Stimulated activated CD4-positive, alpha-beta T cell treated with anti-CD3 and anti-CD28 coated beads, Interleukin-12 subunit alpha, Interleukin-12 subunit beta, amount 100 ng/mL, for 24 hours (primary cell): ENCODE data around the gene ALCAM.

Experiments used
- DNase-seq, 2 experiments: peaks; one replicate each; pipeline ENCODE4 v3.0.0-alpha.2; 2020; ENCODE audit warnings: low read depth in 2 of 2

The ALCAM gene

GRCh38 chr3:105490045-105490444 is 123.3 kb downstream of the ALCAM start:
- DNase-seq, result no peak

- DNase-seq, result no peak
Observed at GRCh38 chr3:105493305-105493892, 126.7 kb downstream of the ALCAM start.

GRCh38 chr3:105495021-105495420 is 128.3 kb downstream of the ALCAM start:
- no peak for DNase-seq

GRCh38 chr3:105496343-105496742 is 129.6 kb downstream of the ALCAM start:
- no peak for DNase-seq

GRCh38 chr3:105497386-105497785 is 130.7 kb downstream of the ALCAM start:
- DNase-seq, result no peak

GRCh38 chr3:105499961-105500360 is 133.3 kb downstream of the ALCAM start:
- DNase-seq, result no peak

GRCh38 chr3:105502333-105502732 is 135.6 kb downstream of the ALCAM start:
- DNase-seq, result no peak

GRCh38 chr3:105503191-105503593 is 136.5 kb downstream of the ALCAM start:
- DNase-seq, result no peak

GRCh38 chr3:105504440-105504951 is 137.8 kb downstream of the ALCAM start:
- no peak for DNase-seq

GRCh38 chr3:105505170-105505569 is 138.5 kb downstream of the ALCAM start:
- DNase-seq, result no peak

GRCh38 chr3:105511031-105511430 is 144.3 kb downstream of the ALCAM start:
- no peak for DNase-seq

GRCh38 chr3:105512061-105512460 is 145.4 kb downstream of the ALCAM start:
- DNase-seq, result no peak

GRCh38 chr3:105513042-105513441 is 146.3 kb downstream of the ALCAM start:
- DNase-seq, result no peak

GRCh38 chr3:105513886-105514285 is 147.2 kb downstream of the ALCAM start:
- DNase-seq, result no peak

GRCh38 chr3:105515372-105515771 is 148.7 kb downstream of the ALCAM start:
- DNase-seq, result no peak

- DNase-seq, result no peak
Observed at GRCh38 chr3:105516972-105517371, 150.3 kb downstream of the ALCAM start.

GRCh38 chr3:105518203-105518602 is 151.5 kb downstream of the ALCAM start:
- no peak for DNase-seq

GRCh38 chr3:105518806-105519418 is 152.2 kb downstream of the ALCAM start:
- no peak for DNase-seq

- no peak for DNase-seq
Observed at GRCh38 chr3:105521770-105522169, 155.1 kb downstream of the ALCAM start.

GRCh38 chr3:105523501-105523900 is 156.8 kb downstream of the ALCAM start:
- DNase-seq, result no peak

GRCh38 chr3:105525531-105525930 is 158.8 kb downstream of the ALCAM start:
- no peak for DNase-seq

- DNase-seq, result no peak
Observed at GRCh38 chr3:105526360-105527111, 159.8 kb downstream of the ALCAM start.

GRCh38 chr3:105527535-105527934 is 160.8 kb downstream of the ALCAM start:
- no peak for DNase-seq
